Astrocyte (in vitro differentiated cells and primary cell): ENCODE measurements around the gene PLA2G4F. TPM values are rescaled to one million over a fixed set of nuclear protein-coding genes. Genes with fewer than 3 reads are reported as not detected.

Experiments used
- DNase-seq: peaks from one replicate; pipeline ENCODE4 v3.0.0-alpha.2; 2010; ENCODE audit warnings: low read depth
- FAIRE-seq: peaks from 2 replicates; lab custom pipeline; 2011; peaks lifted over from hg19 to GRCh38; lab: Jason Lieb, UNC
- H2AFZ ChIP-seq: 2 replicates; pipeline ENCODE4 v1.6.0; 2012; ENCODE audit warnings: low read depth, low read length, inconsistent platforms
- H3K27ac ChIP-seq: 2 replicates; pipeline ENCODE4 v1.5.1; 2011; ENCODE audit warnings: low read depth, low read length, inconsistent platforms
- H3K27me3 ChIP-seq: 2 replicates; pipeline ENCODE4 v1.6.0; 2011; ENCODE audit warnings: low read length, inconsistent platforms; ENCODE audit not compliant: insufficient read depth
- H3K36me3 ChIP-seq: 2 replicates; pipeline ENCODE4 v1.5.1; 2011; ENCODE audit warnings: low read length, inconsistent platforms; ENCODE audit not compliant: insufficient read depth
- H3K4me1 ChIP-seq: 2 replicates; pipeline ENCODE4 v1.5.1; 2011; ENCODE audit warnings: low read length, inconsistent platforms; ENCODE audit not compliant: insufficient read depth
- H3K4me2 ChIP-seq: 2 replicates; pipeline ENCODE4 v1.6.0; 2012; ENCODE audit warnings: low read length, inconsistent platforms
- H3K4me3 ChIP-seq: 2 replicates; pipeline ENCODE4 v1.5.1; 2011; ENCODE audit warnings: low read depth, mild to moderate bottlenecking, low read length, inconsistent platforms; ENCODE audit not compliant: insufficient read depth
- H3K79me2 ChIP-seq: 2 replicates; pipeline ENCODE4 v1.6.0; 2012; ENCODE audit warnings: mild to moderate bottlenecking, low read length, inconsistent platforms; ENCODE audit not compliant: insufficient read depth
- H3K9ac ChIP-seq: 2 replicates; pipeline ENCODE4 v1.6.0; 2012; ENCODE audit warnings: mild to moderate bottlenecking, low read length, inconsistent platforms
- H3K9me3 ChIP-seq: 2 replicates; pipeline ENCODE4 v1.5.1; 2012; ENCODE audit warnings: low read depth, mild to moderate bottlenecking, low read length, inconsistent platforms; ENCODE audit not compliant: insufficient read depth
- H4K20me1 ChIP-seq: 2 replicates; pipeline ENCODE4 v1.6.0; 2012; ENCODE audit warnings: low read length, inconsistent platforms; ENCODE audit not compliant: insufficient read depth
- H3K27ac Mint-ChIP-seq: one replicate; pipeline ENCODE4 v1.8.0; 2021; ENCODE audit warnings: mild to moderate bottlenecking, mixed read lengths; ENCODE audit not compliant: unreplicated experiment
- H3K27me3 Mint-ChIP-seq: one replicate; pipeline ENCODE4 v1.8.0; 2021; ENCODE audit warnings: low read depth, mixed read lengths; ENCODE audit not compliant: unreplicated experiment
- H3K36me3 Mint-ChIP-seq: one replicate; pipeline ENCODE4 v1.8.0; 2021; ENCODE audit warnings: low read depth, mixed read lengths; ENCODE audit not compliant: unreplicated experiment
- H3K4me1 Mint-ChIP-seq: one replicate; pipeline ENCODE4 v1.8.0; 2021; ENCODE audit warnings: low read depth, mixed read lengths; ENCODE audit not compliant: unreplicated experiment
- H3K4me3 Mint-ChIP-seq: one replicate; pipeline ENCODE4 v1.8.0; 2021; ENCODE audit warnings: mild to moderate bottlenecking, moderate library complexity, mixed read lengths; ENCODE audit not compliant: unreplicated experiment
- H3K9me3 Mint-ChIP-seq: one replicate; pipeline ENCODE4 v1.8.0; 2021; ENCODE audit warnings: mild to moderate bottlenecking, mixed read lengths; ENCODE audit not compliant: unreplicated experiment
- EZH2 ChIP-seq: IDR thresholded peaks from 2 replicates; pipeline ENCODE4 v1.6.1; 2012; ENCODE audit warnings: mild to moderate bottlenecking, low read length, inconsistent platforms; ENCODE audit not compliant: insufficient read depth
- total RNA-seq: library from RNA; stranded (reverse); gene quantifications from 2 replicates; pipeline ENCODE4 v1.2.1, GENCODE V29; 2021
- TF ChIP-seq, protein P1 (sequence below): IDR thresholded peaks from 2 replicates; pipeline ENCODE4 v1.5.1; 2011; ENCODE audit warnings: low read depth, mild to moderate bottlenecking, inconsistent platforms, low read length, moderate library complexity; ENCODE audit not compliant: insufficient read depth

PLA2G4F gene
- total RNA-seq, 1 donor from 2014 or later, result 0.30 TPM

GRCh38 chr15:42131826-42132806 lies 24.3 kb downstream of the PLA2G4F start:
- TF ChIP-seq EZH2, result no peak
- TF ChIP-seq, protein P1, sequence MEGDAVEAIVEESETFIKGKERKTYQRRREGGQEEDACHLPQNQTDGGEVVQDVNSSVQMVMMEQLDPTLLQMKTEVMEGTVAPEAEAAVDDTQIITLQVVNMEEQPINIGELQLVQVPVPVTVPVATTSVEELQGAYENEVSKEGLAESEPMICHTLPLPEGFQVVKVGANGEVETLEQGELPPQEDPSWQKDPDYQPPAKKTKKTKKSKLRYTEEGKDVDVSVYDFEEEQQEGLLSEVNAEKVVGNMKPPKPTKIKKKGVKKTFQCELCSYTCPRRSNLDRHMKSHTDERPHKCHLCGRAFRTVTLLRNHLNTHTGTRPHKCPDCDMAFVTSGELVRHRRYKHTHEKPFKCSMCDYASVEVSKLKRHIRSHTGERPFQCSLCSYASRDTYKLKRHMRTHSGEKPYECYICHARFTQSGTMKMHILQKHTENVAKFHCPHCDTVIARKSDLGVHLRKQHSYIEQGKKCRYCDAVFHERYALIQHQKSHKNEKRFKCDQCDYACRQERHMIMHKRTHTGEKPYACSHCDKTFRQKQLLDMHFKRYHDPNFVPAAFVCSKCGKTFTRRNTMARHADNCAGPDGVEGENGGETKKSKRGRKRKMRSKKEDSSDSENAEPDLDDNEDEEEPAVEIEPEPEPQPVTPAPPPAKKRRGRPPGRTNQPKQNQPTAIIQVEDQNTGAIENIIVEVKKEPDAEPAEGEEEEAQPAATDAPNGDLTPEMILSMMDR, result no peak
- DNase-seq (no peak), FAIRE-seq (no peak)
- no peak overlapping the region for H3K27ac Mint-ChIP-seq
- no peak overlapping the region for H3K9ac ChIP-seq
- H3K9me3 Mint-ChIP-seq, result no peaks in the 10 kb centered on the region
- H3K36me3 Mint-ChIP-seq, result no peaks in the 10 kb centered on the region
- no peak overlapping the region for H3K27ac ChIP-seq
- H3K79me2 ChIP-seq, result no peaks in the 10 kb centered on the region
- no peak overlapping the region for H3K4me2 ChIP-seq
- H3K27me3 Mint-ChIP-seq, result peaks cover 10% of the 10 kb centered on the region
- H3K4me1 Mint-ChIP-seq, result peaks cover 2% of the 10 kb centered on the region
- no peak overlapping the region for H2AFZ ChIP-seq
- no peaks in the 10 kb centered on the region for H3K36me3 ChIP-seq
- no peaks in the 10 kb centered on the region for H3K9me3 ChIP-seq
- H3K27me3 ChIP-seq, result peaks cover 37% of the 10 kb centered on the region
- H3K4me3 Mint-ChIP-seq, result no peak overlapping the region
- no peaks in the 10 kb centered on the region for H3K4me1 ChIP-seq
- H3K4me3 ChIP-seq, result no peak overlapping the region
- H4K20me1 ChIP-seq, result no peaks in the 10 kb centered on the region

DNA sequence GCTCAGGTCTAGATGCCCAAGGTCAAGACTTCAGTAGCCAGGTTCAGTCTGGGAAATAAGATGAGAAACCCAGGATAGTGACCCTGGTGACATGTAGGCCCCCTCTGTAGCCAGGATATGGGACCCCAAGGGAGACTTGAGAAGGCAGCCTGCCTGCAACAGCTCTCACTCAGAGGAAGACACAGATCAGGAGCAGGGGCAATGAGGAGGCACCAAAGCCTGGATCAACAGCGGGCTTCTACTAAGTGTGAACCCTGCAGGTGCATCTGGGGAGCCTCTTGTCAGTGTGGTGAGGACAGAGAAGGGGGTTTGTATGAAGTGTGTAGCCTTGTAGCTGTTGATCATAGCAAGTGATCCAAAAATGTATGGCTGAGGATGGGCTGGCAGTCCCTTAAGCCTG lies 25.4 kb downstream of the PLA2G4F start:
- Histone ChIP-seq H3K4me2 (no peak overlapping the region), H3K27ac (no peak overlapping the region), H4K20me1 (no peaks in the 10 kb centered on the region), H3K79me2 (no peaks in the 10 kb centered on the region), H3K27me3 (peaks cover 37% of the 10 kb centered on the region), H3K9ac (no peak overlapping the region), H3K4me1 (no peaks in the 10 kb centered on the region), H3K36me3 (no peaks in the 10 kb centered on the region), H3K9me3 (no peaks in the 10 kb centered on the region), H2AFZ (no peak overlapping the region), H3K4me3 (no peak overlapping the region)
- Mint-ChIP-seq H3K36me3 (no peaks in the 10 kb centered on the region), H3K9me3 (no peaks in the 10 kb centered on the region), H3K27me3 (peaks cover 10% of the 10 kb centered on the region), H3K27ac (no peak overlapping the region), H3K4me1 (peaks cover 2% of the 10 kb centered on the region), H3K4me3 (no peak overlapping the region)
- FAIRE-seq, result no peak
- DNase-seq, result no peak
- no peak for TF ChIP-seq EZH2
- TF ChIP-seq, protein P1, result no peak
